AG04450 (cell line): ENCODE data around the gene KCNMA1. TPM values are rescaled to one million over a fixed set of nuclear protein-coding genes. Genes with fewer than 3 reads are reported as not detected.

ENCODE experiments used
- CTCF ChIA-PET: fragments of 300-600, 350-600 bp; formaldehyde crosslinking; extraction: SDS; loops from one replicate; lab custom pipeline; 2022; ENCODE audit warnings: antibody characterized with exemption, inconsistent platforms; lab: Charles Lee
- POLR2A ChIA-PET: fragments of 350-600 bp; formaldehyde crosslinking; extraction: SDS; loops from one replicate; lab custom pipeline; 2021; ENCODE audit warnings: antibody characterized with exemption, inconsistent platforms; lab: Yijun Ruan, JAX
- DNase-seq: peaks from one replicate; pipeline ENCODE4 v3.0.0-alpha.2; 2011; ENCODE audit warnings: low read depth, low spot score
- H3K27ac ChIP-seq: one replicate; pipeline ENCODE4 v1.5.1; 2012; ENCODE audit warnings: low read depth, low read length, control low read depth
- H3K27me3 ChIP-seq: one replicate; pipeline ENCODE4 v1.6.0; 2012; ENCODE audit warnings: low read length; ENCODE audit not compliant: control insufficient read depth, insufficient read depth
- H3K4me3 ChIP-seq: 2 replicates; pipeline ENCODE4 v1.5.1; 2011; ENCODE audit warnings: mild to moderate bottlenecking, low read depth, low read length, control low read depth
- H3K9me3 ChIP-seq: 2 replicates; pipeline ENCODE4 v1.5.1; 2012; ENCODE audit warnings: low read length; ENCODE audit not compliant: control insufficient read depth, insufficient read depth
- polyA plus RNA-seq: library from polyadenylated mRNA; depleted of rRNA; stranded (reverse); fragments of >200 nt; gene quantifications from 2 replicates; pipeline ENCODE4 v1.2.3, GENCODE V29; 2011
- TF ChIP-seq, protein P1 (sequence below): IDR thresholded peaks from 2 replicates; pipeline ENCODE4 v1.5.1; 2011; ENCODE audit warnings: low read depth, low read length, control low read depth, inconsistent platforms

KCNMA1 gene
- polyA plus RNA-seq, 1 experiment = 58.8 TPM

DNA sequence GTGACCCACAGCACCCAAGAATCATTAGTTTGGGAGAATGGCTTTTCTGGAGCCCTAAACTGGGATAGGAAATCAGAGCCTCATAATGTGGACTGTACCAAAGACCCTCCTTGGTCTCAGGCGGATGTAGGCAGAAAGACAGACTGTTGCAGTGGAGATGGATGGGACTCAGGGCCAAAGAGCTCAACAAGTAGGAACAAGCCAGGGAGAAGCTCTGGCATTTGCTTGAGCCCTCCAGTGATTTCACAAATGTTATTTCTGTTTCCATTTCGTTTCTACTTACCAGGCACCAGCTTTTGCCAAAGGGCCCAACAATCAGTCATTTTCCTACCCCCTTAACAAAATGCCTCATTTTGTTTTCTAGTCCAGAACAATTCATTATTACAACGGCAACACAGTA lies 762.7 kb downstream of the KCNMA1 start:
- Histone ChIP-seq H3K27ac (no peak overlapping the region), H3K4me3 (no peak overlapping the region), H3K9me3 (no peaks in the 10 kb centered on the region), H3K27me3 (peaks cover 3% of the 10 kb centered on the region)
- POLR2A ChIA-PET = no interaction called here
- CTCF ChIA-PET = no interaction called here
- DNase-seq = no peak
- TF ChIP-seq, protein P1, sequence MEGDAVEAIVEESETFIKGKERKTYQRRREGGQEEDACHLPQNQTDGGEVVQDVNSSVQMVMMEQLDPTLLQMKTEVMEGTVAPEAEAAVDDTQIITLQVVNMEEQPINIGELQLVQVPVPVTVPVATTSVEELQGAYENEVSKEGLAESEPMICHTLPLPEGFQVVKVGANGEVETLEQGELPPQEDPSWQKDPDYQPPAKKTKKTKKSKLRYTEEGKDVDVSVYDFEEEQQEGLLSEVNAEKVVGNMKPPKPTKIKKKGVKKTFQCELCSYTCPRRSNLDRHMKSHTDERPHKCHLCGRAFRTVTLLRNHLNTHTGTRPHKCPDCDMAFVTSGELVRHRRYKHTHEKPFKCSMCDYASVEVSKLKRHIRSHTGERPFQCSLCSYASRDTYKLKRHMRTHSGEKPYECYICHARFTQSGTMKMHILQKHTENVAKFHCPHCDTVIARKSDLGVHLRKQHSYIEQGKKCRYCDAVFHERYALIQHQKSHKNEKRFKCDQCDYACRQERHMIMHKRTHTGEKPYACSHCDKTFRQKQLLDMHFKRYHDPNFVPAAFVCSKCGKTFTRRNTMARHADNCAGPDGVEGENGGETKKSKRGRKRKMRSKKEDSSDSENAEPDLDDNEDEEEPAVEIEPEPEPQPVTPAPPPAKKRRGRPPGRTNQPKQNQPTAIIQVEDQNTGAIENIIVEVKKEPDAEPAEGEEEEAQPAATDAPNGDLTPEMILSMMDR = no peak

DNA sequence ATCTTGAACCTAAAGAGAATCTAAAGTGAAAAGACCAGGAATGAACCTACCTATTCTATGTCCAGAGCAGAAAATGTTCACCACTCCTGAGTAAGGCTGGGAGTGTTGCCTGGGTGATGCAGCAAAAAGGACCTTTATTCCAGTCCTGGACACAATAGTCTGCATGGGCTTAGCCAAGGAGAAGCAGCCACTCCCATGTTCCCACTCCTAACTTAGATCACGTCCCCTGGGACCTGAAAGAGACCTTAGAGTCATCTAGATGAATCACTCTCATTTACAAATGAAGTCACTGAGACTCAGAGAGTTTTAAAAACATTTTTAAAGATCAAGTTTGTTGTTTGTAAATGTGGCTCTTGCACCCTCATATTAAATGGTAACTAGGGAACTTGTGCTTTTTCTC lies 763.4 kb downstream of the KCNMA1 start:
- H3K27me3 ChIP-seq = peaks cover 3% of the 10 kb centered on the region
- no peaks in the 10 kb centered on the region for H3K9me3 ChIP-seq
- TF ChIP-seq, protein P1 = no peak
- ChIA-PET CTCF (no interaction called here), POLR2A (no interaction called here)
- no peak overlapping the region for H3K27ac ChIP-seq
- no peak overlapping the region for H3K4me3 ChIP-seq
- no peak for DNase-seq

DNA sequence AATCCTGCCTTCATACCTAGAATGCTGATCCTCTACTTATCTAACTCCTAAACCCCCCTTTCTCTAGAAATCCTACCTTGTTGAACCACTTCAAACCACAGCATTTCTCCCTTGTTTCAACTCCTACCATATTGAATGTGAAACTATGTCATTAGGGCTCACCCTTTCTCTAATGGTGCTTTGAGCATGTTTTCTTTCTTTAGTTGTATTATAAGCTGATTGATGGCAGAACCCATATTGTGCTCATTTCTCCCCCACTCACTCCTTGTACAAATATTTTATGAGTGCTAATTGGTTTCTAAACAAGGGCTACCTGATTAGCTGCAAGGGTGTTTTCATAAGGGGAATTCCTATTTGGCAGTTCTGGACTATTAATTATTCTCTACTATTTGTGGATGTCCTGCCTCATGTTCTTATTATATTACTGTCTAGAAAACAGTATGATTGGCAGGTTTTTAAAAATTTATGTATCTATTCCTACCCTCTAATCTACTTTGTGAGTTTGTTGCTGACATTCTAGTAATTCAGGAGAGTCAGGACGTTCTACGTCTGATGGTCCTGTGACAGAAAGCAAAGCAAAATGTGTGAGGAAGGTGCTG lies 765.8 kb downstream of the KCNMA1 start:
- ChIA-PET CTCF (no interaction called here), POLR2A (no interaction called here)
- Histone ChIP-seq H3K4me3 (no peak overlapping the region), H3K27ac (no peak overlapping the region), H3K9me3 (no peaks in the 10 kb centered on the region), H3K27me3 (peaks cover 7% of the 10 kb centered on the region)
- no peak for DNase-seq
- TF ChIP-seq, protein P1 = no peak

DNA sequence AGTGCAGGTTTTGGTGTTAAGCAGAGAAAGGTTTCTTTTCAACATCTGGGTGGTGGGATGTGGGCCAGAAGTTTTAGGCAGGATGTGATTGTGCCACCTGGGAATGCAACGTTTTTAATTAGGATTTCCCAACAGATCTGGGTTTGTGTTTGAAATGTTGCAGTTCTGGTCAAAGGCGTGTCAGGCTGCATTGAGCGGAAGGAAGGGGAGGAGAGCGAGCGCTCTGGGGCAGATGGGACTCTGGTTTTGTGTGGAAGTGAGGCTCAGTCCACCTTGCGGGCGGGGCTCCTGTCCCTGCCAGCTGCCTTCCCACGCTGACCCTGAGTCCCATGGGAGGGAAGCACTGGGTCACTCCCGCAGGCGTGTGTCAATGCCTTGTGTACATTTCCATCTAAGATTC lies 767.7 kb downstream of the KCNMA1 start:
- TF ChIP-seq, protein P1 = no peak
- CTCF ChIA-PET = no interaction called here
- Histone ChIP-seq H3K9me3 (no peaks in the 10 kb centered on the region), H3K27me3 (peaks cover 7% of the 10 kb centered on the region), H3K4me3 (no peak overlapping the region), H3K27ac (no peak overlapping the region)
- DNase-seq = no peak
- POLR2A ChIA-PET = no interaction called here

DNA sequence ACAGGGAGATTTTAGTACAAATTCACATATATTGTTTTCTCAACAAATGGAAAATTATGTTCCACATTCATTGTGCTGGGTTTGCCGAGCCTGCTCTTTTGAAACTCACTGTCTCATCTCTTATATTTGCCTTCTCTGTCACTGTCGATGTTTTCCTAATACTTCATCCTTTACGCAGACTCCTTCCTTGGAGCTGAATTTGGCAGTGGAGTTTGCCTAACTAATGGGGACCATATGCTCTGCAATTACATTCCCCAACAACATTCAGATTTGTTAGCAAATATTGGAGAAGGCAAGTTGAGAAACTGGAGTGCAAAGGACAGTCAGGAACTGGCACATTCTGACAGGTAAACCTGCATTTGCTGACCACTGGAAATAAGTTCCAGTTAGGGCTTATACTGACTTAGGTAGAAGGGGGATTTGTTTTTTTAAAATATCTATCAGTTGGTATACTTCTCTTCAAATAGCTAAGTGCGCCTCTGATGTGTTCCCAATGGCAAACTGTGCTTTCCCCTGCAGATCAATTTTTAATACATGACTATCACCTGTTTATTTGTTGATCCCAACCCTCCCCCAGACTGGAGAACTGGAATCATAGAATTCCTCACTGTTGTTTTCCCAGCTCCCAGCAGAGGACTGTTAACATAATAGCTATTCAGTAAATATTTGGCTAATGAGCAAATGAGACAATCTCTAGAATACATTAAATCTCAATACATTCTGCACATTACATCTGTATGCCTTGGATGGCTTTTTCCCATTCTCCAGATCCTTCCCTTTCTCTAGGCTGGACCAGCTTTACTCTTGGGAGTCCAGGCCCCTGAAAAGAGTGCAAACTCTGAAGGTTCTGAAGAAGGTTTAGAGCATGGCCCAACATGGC lies 769.3 kb downstream of the KCNMA1 start:
- DNase-seq = no peak
- POLR2A ChIA-PET = no interaction called here

More for the DNA sequence above, 769.3 kb downstream of the KCNMA1 start:
- Histone ChIP-seq H3K27me3 (peaks cover 7% of the 10 kb centered on the region), H3K27ac (no peak overlapping the region), H3K9me3 (no peaks in the 10 kb centered on the region), H3K4me3 (no peak overlapping the region)
- CTCF ChIA-PET = interaction anchor here (1.0 kb wide), 1 partner anchor 11 kb away, joined by 4 read pairs; no protein-coding TSS in a partner anchor
- TF ChIP-seq, protein P1 = no peak
